HG03039 (cell line): ENCODE data around the gene RPS6KC1.
"Not testable (repeated sequence)": the region's sequence is repeated elsewhere in the genome, so short reads cannot be mapped to it uniquely, and the experiment has no call there.

Experiments
- ATAC-seq: cut with Tn5 transposase; IDR thresholded peaks from one replicate; pipeline ENCODE4 v1.9.1; 2021; ENCODE audit warnings: mild to moderate bottlenecking, moderate library complexity; ENCODE audit not compliant: unreplicated experiment

Gene RPS6KC1

GRCh38 chr1:213201380-213202155 is 150.5 kb downstream of the RPS6KC1 start:
- no peak for ATAC-seq

- ATAC-seq, result no peak
Observed at GRCh38 chr1:213211201-213211600, 160.2 kb downstream of the RPS6KC1 start.

GRCh38 chr1:213219076-213219475 is 168.0 kb downstream of the RPS6KC1 start:
- ATAC-seq, result not testable (repeated sequence)

- no peak for ATAC-seq
Observed at GRCh38 chr1:213221209-213221608, 170.2 kb downstream of the RPS6KC1 start.

GRCh38 chr1:213227458-213227857 is 176.4 kb downstream of the RPS6KC1 start:
- ATAC-seq, result no peak

GRCh38 chr1:213231795-213232231 is 180.8 kb downstream of the RPS6KC1 start:
- no peak for ATAC-seq

- ATAC-seq, result no peak
Observed at GRCh38 chr1:213242883-213243282, 191.8 kb downstream of the RPS6KC1 start.

GRCh38 chr1:213244664-213245091 is 193.6 kb downstream of the RPS6KC1 start:
- ATAC-seq, result no peak

- ATAC-seq, result no peak
Observed at GRCh38 chr1:213245260-213245910, 194.3 kb downstream of the RPS6KC1 start.

GRCh38 chr1:213247038-213247437 is 196.0 kb downstream of the RPS6KC1 start:
- no peak for ATAC-seq

GRCh38 chr1:213249395-213249794 is 198.4 kb downstream of the RPS6KC1 start:
- ATAC-seq, result no peak

GRCh38 chr1:213250041-213250440 is 199.0 kb downstream of the RPS6KC1 start:
- ATAC-seq, result no peak

- ATAC-seq, result no peak
Observed at GRCh38 chr1:213250446-213250845, 199.4 kb downstream of the RPS6KC1 start.

- no peak for ATAC-seq
Observed at GRCh38 chr1:213251972-213252371, 200.9 kb downstream of the RPS6KC1 start.

- ATAC-seq, result peak; percentile 84
Observed at GRCh38 chr1:213256438-213257087, 205.5 kb downstream of the RPS6KC1 start.

- no peak for ATAC-seq
Observed at GRCh38 chr1:213260311-213261075, 209.5 kb downstream of the RPS6KC1 start.

- ATAC-seq, result no peak
Observed at GRCh38 chr1:213264531-213264930, 213.5 kb downstream of the RPS6KC1 start.

- ATAC-seq, result no peak
Observed at GRCh38 chr1:213266983-213267772, 216.1 kb downstream of the RPS6KC1 start.

GRCh38 chr1:213268221-213268620 is 217.2 kb downstream of the RPS6KC1 start:
- no peak for ATAC-seq

- ATAC-seq, result no peak
Observed at GRCh38 chr1:213269829-213270228, 218.8 kb downstream of the RPS6KC1 start.
